Measurements from ENCODE around the gene VTI1A. TPM values are rescaled to one million over a fixed set of nuclear protein-coding genes. Genes with fewer than 3 reads are reported as not detected.

The VTI1A gene
- total RNA-seq, 1 donor from 2014 or later = 34.2 TPM

GRCh38 chr10:112663234-112664125 lies 216.5 kb downstream of the VTI1A start:
- peaks cover 5% of the 10 kb centered on the region for H3K36me3 Mint-ChIP-seq (ENCODE audit: low read depth)
- H3K27me3 Mint-ChIP-seq (ENCODE audit: low read depth) = no peaks in the 10 kb centered on the region
- peaks cover 8% of the 10 kb centered on the region for H3K4me1 Mint-ChIP-seq
- TF ChIP-seq CTCF (conservative IDR thresholded peaks at IDR 0.05) = no peak
- DNase-seq (ENCODE audit: low read depth, low spot score) = no peak
- H3K27ac Mint-ChIP-seq (ENCODE audit: unreplicated experiment) = no peak overlapping the region
- no peak overlapping the region for H3K4me3 Mint-ChIP-seq
- no peaks in the 10 kb centered on the region for H3K9me3 Mint-ChIP-seq

GRCh38 chr10:112666094-112666493 lies 219.1 kb downstream of the VTI1A start:
- peaks cover 8% of the 10 kb centered on the region for H3K4me1 Mint-ChIP-seq
- TF ChIP-seq CTCF (conservative IDR thresholded peaks at IDR 0.05) = no peak
- no peak for DNase-seq (ENCODE audit: low read depth, low spot score)
- peaks cover 5% of the 10 kb centered on the region for H3K36me3 Mint-ChIP-seq (ENCODE audit: low read depth)
- no peaks in the 10 kb centered on the region for H3K27me3 Mint-ChIP-seq (ENCODE audit: low read depth)
- no peak overlapping the region for H3K27ac Mint-ChIP-seq (ENCODE audit: unreplicated experiment)
- no peaks in the 10 kb centered on the region for H3K9me3 Mint-ChIP-seq
- no peak overlapping the region for H3K4me3 Mint-ChIP-seq

- H3K4me1 Mint-ChIP-seq = peaks cover 34% of the 10 kb centered on the region
Measured at GRCh38 chr10:112669989-112670388, 223.0 kb downstream of the VTI1A start.

GRCh38 chr10:112671743-112672142 lies 224.7 kb downstream of the VTI1A start:
- Mint-ChIP-seq H3K27ac (ENCODE audit: unreplicated experiment) (no peak overlapping the region), H3K36me3 (ENCODE audit: low read depth) (peaks cover 2% of the 10 kb centered on the region), H3K27me3 (ENCODE audit: low read depth) (no peaks in the 10 kb centered on the region), H3K9me3 (no peaks in the 10 kb centered on the region), H3K4me1 (peaks cover 39% of the 10 kb centered on the region), H3K4me3 (no peak overlapping the region)
- no peak for TF ChIP-seq CTCF (conservative IDR thresholded peaks at IDR 0.05)
- DNase-seq (ENCODE audit: low read depth, low spot score) = no peak

More at GRCh38 chr10:112669989-112670388, 223.0 kb downstream of the VTI1A start:
- Mint-ChIP-seq H3K36me3 (ENCODE audit: low read depth) (peaks cover 2% of the 10 kb centered on the region), H3K27me3 (ENCODE audit: low read depth) (no peaks in the 10 kb centered on the region), H3K9me3 (no peaks in the 10 kb centered on the region), H3K4me3 (no peak overlapping the region), H3K27ac (ENCODE audit: unreplicated experiment) (no peak overlapping the region)
- DNase-seq (ENCODE audit: low read depth, low spot score) = no peak
- TF ChIP-seq CTCF (conservative IDR thresholded peaks at IDR 0.05) = no peak

- DNase-seq (ENCODE audit: low read depth, low spot score) = no peak
- Mint-ChIP-seq H3K9me3 (no peaks in the 10 kb centered on the region), H3K4me3 (no peak overlapping the region), H3K27me3 (ENCODE audit: low read depth) (no peaks in the 10 kb centered on the region), H3K36me3 (ENCODE audit: low read depth) (peaks cover 2% of the 10 kb centered on the region), H3K4me1 (peaks cover 39% of the 10 kb centered on the region), H3K27ac (ENCODE audit: unreplicated experiment) (no peak overlapping the region)
- TF ChIP-seq CTCF (conservative IDR thresholded peaks at IDR 0.05) = no peak
Measured at GRCh38 chr10:112672706-112673105, 225.7 kb downstream of the VTI1A start.

Measured in neural crest cell (in vitro differentiated cells).